GM10847 (cell line): ENCODE results near the gene ASPSCR1.

Experiments used
- POLR2A ChIP-seq: IDR thresholded peaks from 2 replicates; pipeline ENCODE4 v1.6.1; 2011; ENCODE audit not compliant: insufficient read length; ENCODE audit errors: extremely low read depth

ASPSCR1 gene

GRCh38 chr17:82050761-82051641 lies 73.6 kb downstream of the ASPSCR1 start:
- TF ChIP-seq POLR2A: no peak

DNA sequence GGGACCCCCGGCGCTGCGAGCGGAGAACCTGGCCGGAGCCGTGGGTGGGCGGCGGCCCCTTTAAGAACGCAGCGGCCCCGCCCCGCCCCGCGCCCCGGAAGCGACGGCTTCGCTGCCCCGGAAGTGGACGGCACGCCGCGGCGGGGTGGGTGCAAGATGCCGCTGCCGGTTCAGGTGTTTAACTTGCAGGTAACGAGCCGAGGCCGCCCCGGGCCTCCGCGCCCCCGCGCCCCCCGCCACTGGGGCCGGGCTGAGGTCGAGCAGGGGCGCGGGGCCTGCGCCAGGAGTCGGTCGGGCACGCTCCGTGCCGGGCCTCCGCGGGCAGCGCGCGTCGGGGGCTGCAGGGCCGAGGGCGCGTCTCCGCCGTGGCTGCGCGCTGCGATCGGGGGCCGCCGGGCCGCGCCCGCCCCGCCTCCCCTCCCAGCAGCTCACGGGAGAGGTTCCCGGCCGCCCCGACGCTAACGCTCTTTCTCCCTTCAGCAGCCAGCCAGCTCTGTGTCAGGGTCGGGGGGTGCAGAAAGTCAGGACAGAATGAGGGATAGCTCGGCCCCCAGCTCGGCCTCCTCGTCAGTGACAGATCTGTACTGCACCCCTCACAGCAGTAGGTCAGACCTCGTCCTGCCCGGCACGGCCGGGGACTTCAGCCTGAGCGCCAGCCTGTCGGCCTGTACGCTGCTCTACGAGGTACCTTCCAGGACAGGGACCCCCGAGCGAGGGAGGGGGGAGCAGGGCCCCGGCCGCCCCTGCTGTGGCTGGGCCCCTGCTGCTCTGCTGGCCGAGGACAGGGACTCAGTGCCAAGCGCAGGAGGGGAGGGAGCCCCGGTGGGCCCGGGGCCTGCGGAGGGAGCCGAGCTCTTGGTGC lies 74.6 kb downstream of the ASPSCR1 start, which contains the start of the genes GPS1 and RFNG:
GPS1 (plus strand) TSS at position 123 of the 862 bp plus-strand sequence; CDS start at position 157, 34 bp downstream.
RFNG (minus strand) TSS at position 36 of the 862 bp plus-strand sequence. CDS start 45 bp downstream, outside the sequence.
- TF ChIP-seq POLR2A: peak; percentile 51

GRCh38 chr17:82052638-82053059 lies 75.2 kb downstream of the ASPSCR1 start:
- no peak for TF ChIP-seq POLR2A

- no peak for TF ChIP-seq POLR2A
Observed at GRCh38 chr17:82053130-82053529, 75.7 kb downstream of the ASPSCR1 start.

DNA sequence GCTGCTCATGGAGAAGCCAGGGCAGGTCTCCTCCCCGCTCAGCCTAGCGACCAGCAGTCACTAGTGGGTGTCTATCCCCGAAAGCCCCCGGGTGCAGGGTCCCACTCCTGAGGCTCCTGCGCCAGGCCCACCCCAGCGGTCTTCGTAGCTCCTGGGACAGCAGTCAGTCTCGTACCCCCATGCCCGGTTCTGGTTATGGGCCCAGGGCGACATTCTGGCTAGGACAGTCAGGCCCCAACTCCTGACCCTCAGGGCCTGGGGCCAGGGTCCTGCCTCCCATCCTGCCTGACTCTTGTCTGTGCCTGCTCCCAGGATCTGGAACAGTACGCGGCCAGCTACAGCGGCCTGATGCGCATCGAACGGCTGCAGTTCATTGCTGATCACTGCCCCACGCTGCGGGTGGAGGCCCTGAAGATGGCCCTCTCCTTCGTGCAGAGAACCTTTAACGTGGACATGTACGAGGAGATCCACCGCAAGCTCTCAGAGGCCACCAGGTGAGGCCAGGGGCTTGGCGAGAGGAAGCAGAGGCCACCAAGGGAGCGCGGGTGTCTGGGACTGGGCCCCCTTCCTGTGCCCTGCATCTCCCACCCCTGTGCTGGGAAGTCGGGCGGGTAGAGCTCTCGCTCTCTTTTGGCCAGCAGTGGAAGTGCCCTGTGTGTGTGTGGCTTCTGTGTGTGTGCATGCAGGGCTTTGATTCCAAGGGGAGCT lies 76.3 kb downstream of the ASPSCR1 start:
- no peak for TF ChIP-seq POLR2A

GRCh38 chr17:82054351-82055022 lies 77.1 kb downstream of the ASPSCR1 start:
- no peak for TF ChIP-seq POLR2A

- no peak for TF ChIP-seq POLR2A
Observed at GRCh38 chr17:82055023-82055964, 77.9 kb downstream of the ASPSCR1 start.

DNA sequence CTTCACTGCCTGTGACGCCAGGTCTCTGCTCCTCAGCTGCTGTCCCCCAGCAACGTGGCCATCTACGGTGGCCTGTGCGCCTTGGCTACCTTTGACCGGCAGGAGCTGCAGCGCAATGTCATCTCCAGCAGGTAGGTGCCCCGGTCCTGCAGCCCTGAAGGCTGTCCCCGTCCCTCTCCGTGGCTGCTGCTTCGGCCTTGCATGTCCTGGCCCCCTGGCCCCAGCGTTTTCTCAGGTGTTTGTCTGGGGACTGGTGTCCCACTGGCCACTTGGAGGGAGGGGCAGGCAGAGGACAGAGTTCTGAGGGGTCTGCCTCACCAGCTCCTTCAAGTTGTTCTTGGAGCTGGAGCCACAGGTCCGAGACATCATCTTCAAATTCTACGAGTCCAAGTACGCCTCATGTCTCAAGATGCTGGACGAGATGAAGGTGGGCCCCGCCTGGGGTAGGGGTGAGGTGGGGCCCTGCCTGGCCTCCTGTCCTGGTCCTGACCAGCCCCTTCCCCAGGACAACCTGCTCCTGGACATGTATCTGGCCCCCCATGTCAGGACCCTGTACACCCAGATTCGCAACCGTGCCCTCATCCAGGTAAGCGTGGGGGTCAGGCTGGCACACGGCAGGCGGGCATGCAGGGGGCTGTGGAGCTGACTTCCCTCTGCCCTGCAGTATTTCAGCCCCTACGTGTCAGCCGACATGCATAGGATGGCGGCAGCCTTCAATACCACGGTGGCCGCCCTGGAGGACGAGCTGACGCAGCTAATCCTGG lies 78.7 kb downstream of the ASPSCR1 start:
- no peak for TF ChIP-seq POLR2A

DNA sequence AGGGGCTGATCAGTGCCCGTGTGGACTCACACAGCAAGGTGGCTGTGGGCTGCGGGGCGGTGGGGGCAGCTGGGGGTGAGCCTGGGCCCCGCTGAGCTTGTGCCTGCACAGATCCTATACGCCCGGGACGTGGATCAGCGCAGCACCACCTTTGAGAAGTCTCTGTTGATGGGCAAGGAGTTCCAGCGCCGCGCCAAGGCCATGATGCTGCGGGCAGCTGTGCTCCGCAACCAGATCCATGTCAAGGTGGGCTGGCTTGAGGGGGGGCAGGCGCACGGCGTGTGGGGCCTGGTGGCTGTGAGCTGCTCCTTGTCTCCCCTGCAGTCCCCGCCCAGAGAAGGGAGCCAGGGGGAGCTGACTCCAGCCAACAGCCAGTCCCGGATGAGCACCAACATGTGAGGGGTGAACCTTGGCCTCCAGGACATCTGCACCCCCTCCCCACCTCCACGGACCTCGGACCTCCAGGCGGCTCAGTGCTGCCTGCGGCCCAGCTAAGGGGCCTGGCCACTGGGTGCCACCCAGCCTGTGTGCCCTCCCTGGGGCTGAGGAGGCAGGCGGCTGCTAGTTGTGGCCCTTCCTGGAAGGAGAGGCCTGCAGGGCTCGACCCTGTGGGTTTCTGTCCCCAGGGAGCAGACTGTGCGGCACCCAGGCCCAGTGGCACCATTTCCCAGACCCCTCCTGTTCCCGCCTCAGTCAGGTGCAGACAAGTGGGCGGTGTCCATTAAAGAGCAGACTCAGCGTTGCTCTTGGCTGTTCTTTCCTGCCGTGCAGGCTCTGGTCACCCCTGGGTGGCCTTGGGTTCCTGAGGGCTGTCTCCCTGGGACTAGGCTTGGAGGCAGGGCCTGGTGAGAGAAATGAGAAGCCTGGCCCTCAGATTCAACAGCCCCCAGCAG lies 79.5 kb downstream of the ASPSCR1 start:
- no peak for TF ChIP-seq POLR2A

DNA sequence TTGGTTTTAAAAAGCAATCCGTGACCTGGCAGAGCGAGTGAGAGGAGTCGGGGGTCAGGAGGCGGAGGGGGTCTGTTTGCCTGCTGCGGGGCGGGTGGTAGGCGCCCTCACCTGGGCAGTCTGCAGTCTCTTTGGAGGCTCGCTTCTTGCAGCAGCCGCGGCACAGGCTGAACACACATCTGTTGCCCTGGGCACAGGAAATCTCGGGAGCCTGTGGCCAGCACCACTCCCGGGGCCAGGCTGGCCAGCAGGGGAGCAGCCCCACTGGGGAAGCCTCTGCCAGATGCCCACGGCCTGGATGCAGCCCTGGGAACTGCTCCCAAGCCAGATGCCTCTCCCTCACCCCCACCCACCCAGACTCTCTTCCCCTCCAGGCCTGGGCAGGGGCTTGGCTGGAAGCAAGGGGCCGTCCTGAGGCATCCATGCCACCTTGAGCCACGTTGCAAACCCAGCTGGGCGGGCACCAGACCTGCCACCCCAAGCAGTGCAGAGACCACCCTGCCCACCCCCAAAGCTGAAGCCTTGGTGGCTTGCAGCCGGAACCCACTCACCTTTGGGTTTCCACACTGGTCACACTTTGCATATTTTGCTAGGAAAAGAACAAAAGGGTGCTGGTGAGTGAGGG lies 80.9 kb downstream of the ASPSCR1 start:
- TF ChIP-seq POLR2A: no peak

GRCh38 chr17:82058855-82059249 lies 81.4 kb downstream of the ASPSCR1 start:
- TF ChIP-seq POLR2A: no peak
